Measurements from ENCODE around the gene ADK. TPM values are rescaled to one million over a fixed set of nuclear protein-coding genes. Genes with fewer than 3 reads are reported as not detected.

Gene ADK
- total RNA-seq, 1 donor from 2014 or later: 53.7 TPM

GRCh38 chr10:74275755-74276290, 124.8 kb downstream of the ADK start:
- DNase-seq (ENCODE audit: low read depth): no peak
- no peak for TF ChIP-seq CTCF (IDR thresholded peaks at IDR 0.05; ENCODE audit: insufficient read depth, low read length, severe bottlenecking)
- H3K4me3 ChIP-seq (ENCODE audit: low read depth, low read length): no peak overlapping the region
- peaks cover 1% of the 10 kb centered on the region for H3K36me3 ChIP-seq (ENCODE audit: control insufficient read depth, insufficient read depth, low read length)
- no peaks in the 10 kb centered on the region for H3K27me3 ChIP-seq (ENCODE audit: control insufficient read depth, insufficient read depth, low read length)
- FAIRE-seq: no peak

- no peaks in the 10 kb centered on the region for H3K27me3 ChIP-seq (ENCODE audit: control insufficient read depth, insufficient read depth, low read length)
- no peak for TF ChIP-seq CTCF (IDR thresholded peaks at IDR 0.05; ENCODE audit: insufficient read depth, low read length, severe bottlenecking)
- no peak for FAIRE-seq
- H3K36me3 ChIP-seq (ENCODE audit: control insufficient read depth, insufficient read depth, low read length): peaks cover 1% of the 10 kb centered on the region
- H3K4me3 ChIP-seq (ENCODE audit: low read depth, low read length): no peak overlapping the region
- no peak for DNase-seq (ENCODE audit: low read depth)
Measured at GRCh38 chr10:74276416-74276815, 125.4 kb downstream of the ADK start.

GRCh38 chr10:74282151-74282847, 131.3 kb downstream of the ADK start:
- no peaks in the 10 kb centered on the region for H3K36me3 ChIP-seq (ENCODE audit: control insufficient read depth, insufficient read depth, low read length)

GRCh38 chr10:74282848-74283210, 131.8 kb downstream of the ADK start:
- TF ChIP-seq CTCF (IDR thresholded peaks at IDR 0.05; ENCODE audit: insufficient read depth, low read length, severe bottlenecking): no peak
- peak; percentile 84 for DNase-seq (ENCODE audit: low read depth)
- H3K27me3 ChIP-seq (ENCODE audit: control insufficient read depth, insufficient read depth, low read length): no peaks in the 10 kb centered on the region
- no peak for FAIRE-seq
- no peaks in the 10 kb centered on the region for H3K36me3 ChIP-seq (ENCODE audit: control insufficient read depth, insufficient read depth, low read length)
- no peak overlapping the region for H3K4me3 ChIP-seq (ENCODE audit: low read depth, low read length)

More at GRCh38 chr10:74282151-74282847, 131.3 kb downstream of the ADK start:
- peak; percentile 61 for DNase-seq (ENCODE audit: low read depth)
- no peaks in the 10 kb centered on the region for H3K27me3 ChIP-seq (ENCODE audit: control insufficient read depth, insufficient read depth, low read length)
- no peak overlapping the region for H3K4me3 ChIP-seq (ENCODE audit: low read depth, low read length)
- TF ChIP-seq CTCF (IDR thresholded peaks at IDR 0.05; ENCODE audit: insufficient read depth, low read length, severe bottlenecking): no peak
- no peak for FAIRE-seq

- TF ChIP-seq CTCF (IDR thresholded peaks at IDR 0.05; ENCODE audit: insufficient read depth, low read length, severe bottlenecking): no peak
- H3K27me3 ChIP-seq (ENCODE audit: control insufficient read depth, insufficient read depth, low read length): no peaks in the 10 kb centered on the region
- DNase-seq (ENCODE audit: low read depth) (no peak), FAIRE-seq (no peak)
- H3K36me3 ChIP-seq (ENCODE audit: control insufficient read depth, insufficient read depth, low read length): no peaks in the 10 kb centered on the region
- H3K4me3 ChIP-seq (ENCODE audit: low read depth, low read length): no peak overlapping the region
Measured at GRCh38 chr10:74289188-74289587, 138.2 kb downstream of the ADK start.

- FAIRE-seq: no peak
- Histone ChIP-seq H3K36me3 (ENCODE audit: control insufficient read depth, insufficient read depth, low read length) (no peaks in the 10 kb centered on the region), H3K27me3 (ENCODE audit: control insufficient read depth, insufficient read depth, low read length) (no peaks in the 10 kb centered on the region), H3K4me3 (ENCODE audit: low read depth, low read length) (no peak overlapping the region)
- DNase-seq (ENCODE audit: low read depth): no peak
- TF ChIP-seq CTCF (IDR thresholded peaks at IDR 0.05; ENCODE audit: insufficient read depth, low read length, severe bottlenecking): no peak
Measured at GRCh38 chr10:74289951-74290350, 138.9 kb downstream of the ADK start.

All from bronchial epithelial cell (primary cell).